ELF-1 (cell line): Measurements from ENCODE around the gene TIGD4.
"Not testable (repeated sequence)": the region's sequence is repeated elsewhere in the genome, so short reads cannot be mapped to it uniquely, and the experiment has no call there.

Source experiments
- DNase-seq: peaks from one replicate; pipeline ENCODE4 v3.0.0-alpha.2; 2016; ENCODE audit warnings: low read depth, low spot score

Gene TIGD4

DNA sequence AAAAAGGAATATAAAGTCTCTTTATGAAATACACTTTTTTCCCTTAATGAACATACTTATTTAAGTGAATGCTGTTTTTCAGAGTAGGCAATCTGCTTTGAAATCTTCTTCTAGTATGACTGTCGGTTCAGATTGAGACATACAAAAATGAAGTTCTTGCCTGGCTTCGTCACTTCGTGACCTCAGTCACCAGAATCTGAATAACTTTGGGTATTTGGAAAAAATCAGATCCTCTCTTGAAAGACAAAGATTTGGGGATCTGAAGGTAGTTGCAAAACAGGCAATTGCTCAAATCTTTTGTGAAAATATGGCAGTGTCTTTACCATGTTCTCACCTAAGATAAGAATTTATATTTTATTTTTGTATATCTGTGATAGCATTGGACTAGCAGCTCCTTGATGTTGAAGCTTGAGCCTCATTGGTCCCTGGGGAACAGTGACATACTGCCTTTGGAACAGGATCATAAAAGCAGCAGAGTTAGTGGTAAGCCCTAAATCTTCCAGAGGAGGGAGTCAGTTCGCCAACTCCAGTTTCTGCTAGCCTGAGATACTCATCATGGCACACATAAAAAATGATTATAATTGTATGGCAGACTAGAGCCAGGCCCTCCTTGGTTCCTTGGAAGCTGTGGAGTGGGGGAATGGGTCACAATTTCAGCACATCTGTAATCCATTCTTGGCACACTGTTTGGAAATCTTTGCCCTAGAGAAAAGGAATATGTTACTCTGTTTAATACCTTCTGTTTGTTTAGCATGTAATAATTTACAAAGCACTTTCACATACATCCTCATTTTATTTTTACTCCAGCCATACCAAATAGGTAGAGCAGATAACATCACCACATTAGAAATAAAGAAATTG, 5.2 kb upstream of the TIGD4 start:
- DNase-seq: peak; percentile 24

DNA sequence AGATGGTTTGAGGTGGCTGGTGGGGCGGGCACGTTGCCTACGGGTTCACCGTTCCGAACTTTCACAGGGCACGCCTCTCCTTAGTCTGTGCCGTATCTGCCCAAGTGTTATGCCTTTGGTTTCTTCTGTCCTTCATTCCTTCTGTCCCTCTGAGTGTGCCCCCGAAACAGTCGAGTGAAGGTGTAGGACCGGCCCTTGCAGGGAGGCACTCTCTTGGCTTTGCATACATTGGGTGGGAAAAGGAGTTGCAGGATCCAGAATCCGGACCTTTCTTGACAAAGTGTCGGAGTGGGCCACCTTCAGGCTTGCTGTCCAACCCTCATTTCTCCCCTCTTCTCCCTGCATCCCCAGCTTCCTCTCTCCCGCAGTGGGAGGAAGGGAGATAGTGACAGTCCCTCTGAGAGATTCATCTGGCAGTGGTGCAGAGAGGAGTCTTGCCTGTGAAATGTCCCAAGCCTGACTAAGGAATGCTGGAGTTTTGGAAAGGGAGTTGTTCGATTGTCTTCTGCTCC, 793 bp upstream of the TIGD4 start:
- no peak for DNase-seq

- no peak for DNase-seq
Observed at GRCh38 chr4:152778656-152779512, 646 bp downstream of the TIGD4 start.

DNA sequence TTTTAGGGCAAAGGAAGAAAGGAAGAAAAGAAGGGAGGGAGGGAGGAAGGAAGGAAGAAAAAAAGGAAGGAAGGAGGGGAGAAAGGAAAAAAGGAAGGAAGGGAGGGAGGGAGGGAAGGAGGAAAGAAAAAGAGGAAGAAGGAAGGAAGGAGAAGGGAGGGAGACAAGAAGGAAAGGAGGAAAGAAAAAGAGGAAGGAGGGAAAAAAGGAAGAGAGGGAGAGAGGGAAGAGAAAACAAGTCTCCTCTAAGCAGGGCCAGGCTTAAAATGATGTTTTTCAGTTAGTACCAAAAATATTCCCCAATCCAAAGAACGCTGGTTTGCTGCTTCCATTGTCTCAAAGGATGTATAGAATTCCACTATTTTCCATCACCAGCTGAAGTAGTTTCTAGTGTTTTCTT, 2.0 kb downstream of the TIGD4 start:
- no peak for DNase-seq

GRCh38 chr4:152776352-152776751, 3.2 kb downstream of the TIGD4 start:
- no peak for DNase-seq

DNA sequence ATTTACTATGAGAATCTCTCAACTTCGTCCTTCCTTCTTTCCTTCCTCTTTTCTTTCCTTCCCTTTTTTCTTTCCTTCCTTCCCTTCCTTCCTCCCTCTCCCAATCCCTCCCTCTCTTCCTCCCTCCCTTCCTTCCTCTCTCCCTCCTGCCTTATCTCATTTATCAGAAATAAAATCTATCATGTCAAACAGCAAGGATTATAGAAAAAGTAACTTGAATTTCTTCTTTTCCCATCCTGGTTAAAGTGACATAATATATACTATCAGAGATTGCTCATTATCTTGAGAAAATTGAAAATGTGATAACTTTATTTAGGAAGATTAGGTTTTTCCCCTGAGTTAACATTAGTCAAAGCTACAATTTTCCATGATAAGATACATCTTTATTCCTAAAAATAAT, 5.6 kb downstream of the TIGD4 start:
- no peak for DNase-seq

DNA sequence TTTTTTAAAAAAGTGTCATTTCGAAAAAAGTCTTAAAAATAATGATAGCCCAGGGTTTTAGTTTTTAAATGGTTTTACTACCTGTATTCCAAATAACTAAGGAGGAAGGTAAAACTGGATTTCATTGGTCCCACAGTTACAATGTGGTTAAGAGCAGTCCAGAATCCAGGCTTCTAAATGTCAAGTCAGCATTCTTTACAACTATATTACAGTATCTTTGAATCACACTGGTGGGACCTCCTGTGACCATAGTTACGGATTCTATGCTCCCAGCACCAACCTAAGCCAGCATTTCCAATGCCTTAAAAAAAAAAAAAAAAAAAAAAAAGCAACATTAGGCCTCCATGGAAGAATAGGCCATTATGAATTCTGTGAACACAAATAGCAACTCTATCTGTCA, 6.2 kb downstream of the TIGD4 start:
- no peak for DNase-seq

DNA sequence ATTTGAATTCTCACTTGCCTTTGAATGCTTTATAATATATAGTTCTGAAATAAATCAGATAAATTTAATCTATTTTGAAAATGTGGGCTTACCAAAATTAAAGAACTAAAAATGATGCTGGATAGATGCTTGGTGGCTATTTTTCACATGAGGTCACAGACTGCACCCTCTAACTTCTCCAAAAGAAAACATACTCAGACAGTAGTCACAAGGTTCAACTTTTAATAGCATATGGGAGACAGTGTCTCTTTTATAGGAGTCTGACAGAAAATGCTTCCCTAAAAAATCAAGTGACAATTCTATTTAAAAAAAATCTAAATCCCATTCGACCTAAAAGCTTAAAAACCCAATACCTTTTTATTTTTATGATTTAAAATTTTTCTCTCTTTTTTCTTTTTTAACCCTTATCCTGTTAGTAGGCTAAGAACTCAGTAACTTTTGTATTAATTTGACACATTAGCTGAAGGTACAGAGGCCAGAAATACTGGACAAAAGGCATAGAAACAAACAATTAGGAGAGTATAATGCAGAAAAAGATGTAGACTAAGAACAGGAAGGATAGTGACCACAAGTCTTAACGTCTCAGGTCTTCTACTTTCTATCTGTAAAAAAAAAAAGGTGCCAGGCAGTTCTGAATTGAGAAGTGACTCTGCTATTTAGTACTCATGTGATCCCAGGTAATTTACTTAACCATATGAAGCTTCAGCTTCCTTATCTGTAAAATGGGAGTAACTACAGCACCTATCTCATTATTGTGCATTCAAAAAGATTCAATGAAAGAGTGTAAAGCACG, 7.6 kb downstream of the TIGD4 start:
- DNase-seq: no peak

- not testable (repeated sequence) for DNase-seq
Observed at GRCh38 chr4:152765069-152765737, 14.3 kb downstream of the TIGD4 start.

DNA sequence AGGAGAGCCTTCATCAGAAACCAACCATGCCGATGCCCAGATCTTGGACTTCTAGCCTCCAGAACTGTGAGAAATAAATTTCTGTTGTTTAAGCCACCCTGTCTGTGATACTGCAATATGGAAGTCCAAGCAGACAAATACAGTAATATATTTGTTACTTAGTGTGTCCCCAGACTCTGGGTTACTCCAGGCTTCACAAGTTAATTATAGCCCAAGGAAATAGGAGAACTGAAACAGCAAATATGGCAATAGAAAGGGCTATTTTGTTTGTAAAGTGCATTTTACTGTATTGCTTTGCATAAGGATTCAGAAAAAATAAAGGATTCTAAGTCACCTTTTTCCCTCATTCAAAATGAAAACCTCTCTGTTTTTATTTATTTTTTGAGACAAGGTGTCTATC, 15.7 kb downstream of the TIGD4 start:
- DNase-seq: no peak

- no peak for DNase-seq
Observed at GRCh38 chr4:152748619-152749018, 30.9 kb downstream of the TIGD4 start.

DNA sequence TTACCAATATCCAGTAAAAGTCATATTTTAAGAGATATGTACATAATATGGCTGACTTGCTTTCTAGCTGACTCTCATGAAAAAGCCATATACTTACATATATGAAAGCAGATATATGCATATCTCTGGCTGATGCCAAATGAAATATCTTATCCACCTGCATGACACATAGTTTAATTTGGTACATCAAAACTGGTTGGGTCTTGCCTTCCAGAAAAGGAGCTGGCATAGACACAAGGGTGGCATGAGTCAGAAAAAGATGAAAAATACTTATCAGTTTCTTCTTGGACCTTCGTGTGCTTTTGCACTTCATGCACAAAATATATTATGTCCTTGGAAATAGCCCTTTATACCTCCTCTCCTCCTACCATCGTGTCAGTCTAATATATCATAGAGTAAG, 32.1 kb downstream of the TIGD4 start:
- DNase-seq: no peak

DNA sequence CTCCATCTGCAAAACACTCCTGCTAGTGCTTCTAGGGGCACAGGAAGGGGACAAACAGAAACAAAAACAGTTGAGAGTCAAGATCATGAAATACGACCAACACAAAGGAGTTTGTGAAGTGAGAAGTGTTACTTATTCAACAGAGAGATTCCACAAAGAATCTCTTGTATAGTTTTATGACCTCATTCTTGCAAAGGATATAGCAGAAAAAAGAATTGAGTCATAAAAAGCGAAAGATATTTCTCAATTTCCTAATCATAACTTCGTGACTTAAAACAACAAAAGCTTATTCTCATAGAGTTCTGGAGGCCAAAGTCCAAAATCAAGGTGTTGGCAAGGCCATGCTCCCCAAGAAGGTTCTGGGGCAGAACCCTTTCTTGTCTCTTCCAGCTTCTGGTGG, 40.7 kb downstream of the TIGD4 start:
- no peak for DNase-seq

- no peak for DNase-seq
Observed at GRCh38 chr4:152735906-152736305, 43.6 kb downstream of the TIGD4 start.

DNA sequence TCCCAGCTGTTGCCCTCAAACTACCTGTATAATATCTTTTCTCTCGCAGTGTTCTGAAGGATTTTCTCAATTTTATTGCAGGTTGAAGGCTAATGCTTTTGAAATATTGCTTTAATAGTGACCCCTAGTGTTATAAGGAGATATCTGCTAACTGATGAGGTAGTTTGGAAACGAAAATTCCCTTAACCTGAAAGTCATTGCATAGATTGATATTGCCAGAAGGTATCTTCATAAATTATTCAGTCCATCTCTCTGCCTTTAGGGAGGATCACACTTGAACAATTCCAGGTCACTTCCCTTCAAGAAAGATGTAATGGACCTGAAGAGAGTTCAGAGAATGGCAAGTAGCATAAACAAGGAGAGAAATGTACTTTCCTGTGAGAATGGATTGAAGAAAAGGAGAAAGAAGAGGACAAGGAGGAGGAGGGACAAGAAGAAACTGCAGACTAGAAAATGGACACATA, 44.1 kb downstream of the TIGD4 start:
- no peak for DNase-seq

DNA sequence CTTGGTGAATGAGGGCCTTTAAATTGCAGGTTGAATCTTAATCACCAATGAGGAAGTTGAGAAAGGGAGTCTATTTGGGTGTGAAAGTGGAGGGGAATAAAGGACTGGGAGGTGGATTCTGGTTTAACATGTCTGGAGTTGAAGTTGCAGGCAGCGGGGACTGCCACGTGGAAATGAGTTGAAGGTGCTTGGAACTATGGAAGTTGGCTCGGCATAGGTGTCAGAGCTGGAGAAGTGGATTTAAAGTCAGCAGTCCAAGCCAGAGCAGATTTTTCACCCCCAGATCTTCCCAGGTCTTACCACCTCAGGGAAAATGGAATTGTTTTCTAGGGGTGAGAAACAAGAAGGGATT, 44.9 kb downstream of the TIGD4 start:
- DNase-seq: peak; percentile 18

DNA sequence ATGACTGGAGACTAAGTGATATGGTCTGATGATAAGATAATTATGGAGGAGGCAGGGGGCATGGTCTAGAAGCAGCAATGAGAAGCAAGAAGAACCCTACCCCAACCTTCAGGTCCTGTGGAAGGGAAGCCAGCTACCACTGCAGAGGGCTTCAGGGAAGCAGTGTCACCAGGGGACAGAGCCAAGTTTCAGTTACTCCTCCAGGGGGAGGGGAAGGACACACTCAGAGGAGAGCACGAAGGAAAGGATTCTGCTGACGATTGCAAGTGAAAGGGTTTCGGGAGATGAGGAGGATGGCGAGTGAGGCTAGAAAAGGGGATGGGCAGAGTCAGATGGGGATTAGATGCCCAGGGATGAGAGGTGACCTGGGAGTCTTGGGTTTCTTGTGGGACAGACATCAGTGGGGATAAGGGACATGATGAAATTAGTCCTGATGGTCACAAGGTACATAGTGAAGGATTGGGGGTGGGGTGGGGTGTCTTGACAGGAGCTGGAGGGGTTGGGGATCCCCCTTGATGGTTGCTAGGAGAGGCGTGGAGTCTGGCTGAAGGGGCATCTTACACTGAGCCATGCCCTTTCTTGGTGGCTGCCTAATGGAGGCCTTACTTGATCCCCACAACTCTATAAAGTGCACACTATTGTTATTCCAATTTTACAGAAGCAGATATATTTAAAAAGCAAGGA, 45.4 kb downstream of the TIGD4 start:
- DNase-seq: no peak

DNA sequence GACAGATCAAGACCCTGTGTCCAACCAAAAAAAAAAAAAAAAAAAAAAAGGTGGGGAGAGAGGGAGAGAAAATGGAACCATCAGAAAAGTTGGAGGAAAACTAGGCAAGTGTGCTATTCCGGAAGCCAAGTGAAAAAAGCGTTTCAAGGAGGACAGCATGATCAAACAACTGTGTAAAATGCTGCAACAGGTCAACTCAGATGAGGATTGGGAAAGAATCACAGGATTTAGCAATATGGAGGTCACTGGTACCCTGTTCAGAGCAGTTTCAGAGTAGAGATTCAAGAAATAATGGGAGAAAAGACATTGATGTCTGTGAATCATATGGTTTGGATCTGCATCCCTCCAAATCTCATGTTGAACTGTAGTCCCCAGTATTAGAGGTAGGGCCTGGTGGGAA, 47.5 kb downstream of the TIGD4 start:
- no peak for DNase-seq

DNA sequence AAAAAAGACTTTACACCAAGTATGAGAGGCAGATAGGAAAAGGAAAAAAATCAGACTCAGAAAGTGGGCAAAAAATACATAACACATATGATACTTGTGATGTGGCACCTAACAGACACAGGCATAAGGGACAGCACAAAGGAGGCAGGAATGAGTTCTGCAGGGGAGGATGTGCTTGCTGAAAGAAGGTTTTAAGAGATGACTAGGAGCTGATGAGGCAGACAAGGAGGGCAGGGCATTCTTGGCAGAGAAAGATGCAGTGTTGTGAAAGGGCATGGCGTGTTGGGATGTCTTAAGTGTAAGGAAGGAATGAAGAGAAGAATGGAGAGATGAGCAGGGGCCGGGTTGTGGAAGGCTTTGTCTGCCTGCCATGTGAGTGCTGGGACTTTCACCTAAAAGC, 50.1 kb downstream of the TIGD4 start:
- no peak for DNase-seq

DNA sequence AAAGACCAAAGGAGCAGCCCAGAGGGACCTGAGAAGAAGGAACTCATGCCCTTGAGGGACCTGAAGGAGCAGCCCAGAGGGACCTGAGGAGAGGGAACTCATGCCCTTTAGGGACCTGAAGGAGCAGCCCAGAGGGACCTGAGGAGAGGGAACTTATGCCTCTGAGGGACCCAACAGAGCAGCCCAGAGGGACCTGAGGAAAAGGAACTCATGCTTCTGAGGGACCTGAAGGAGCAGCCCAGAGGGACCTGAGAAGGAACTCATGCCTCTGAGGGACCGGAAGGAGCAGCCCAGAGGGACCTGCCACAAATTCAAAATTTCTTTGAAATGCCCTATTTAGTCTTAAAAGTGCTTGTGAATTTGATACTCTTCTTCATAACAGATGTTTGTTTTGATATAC, 51.2 kb downstream of the TIGD4 start:
- no peak for DNase-seq

- DNase-seq: no peak
Observed at GRCh38 chr4:152727784-152728183, 51.7 kb downstream of the TIGD4 start.
